Tibial nerve (tissue), 3 donors: ENCODE measurements around the gene NMNAT3.

Source experiments
- CTCF ChIP-seq, 5 experiments: fragments of 200-600 bp in 3 of 5; fragments of 450-650 bp in 2 of 5; sonication (generic) in 3 of 5; IDR thresholded peaks; one replicate each; pipeline ENCODE4 v1.5.1; 2016 to 2019; ENCODE audit warnings: antibody characterized with exemption in 5 of 5, mild to moderate bottlenecking in 3 of 5, moderate library complexity in 2 of 5
- POLR2A ChIP-seq, 2 donors: fragments of 450-650 bp; IDR thresholded peaks; one replicate each; pipeline ENCODE4 v1.6.1; 2017; ENCODE audit warnings: antibody characterized with exemption in 2 of 2, mild to moderate bottlenecking in 2 of 2, moderate library complexity in 2 of 2

- TF ChIP-seq CTCF (IDR thresholded peaks at IDR 0.05): no peak
- no peak for TF ChIP-seq POLR2A (IDR thresholded peaks at IDR 0.05)
These were observed 91.3 kb downstream of the NMNAT3 start for GRCh38 chr3:139586420-139587017.
